Neutrophil (primary cell): ENCODE measurements around the gene IFITM10.
"Not testable (repeated sequence)": the region's sequence is repeated elsewhere in the genome, so short reads cannot be mapped to it uniquely, and the experiment has no call there.

Source experiments
- H3K27ac ChIP-seq: fragments of 200-600 bp; sonication (generic); 2 replicates; pipeline ENCODE4 v1.5.1; 2016; ENCODE audit warnings: mild to moderate bottlenecking, moderate library complexity
- H3K27me3 ChIP-seq: fragments of 200-600 bp; sonication (generic); 2 replicates; pipeline ENCODE4 v1.6.0; 2016; ENCODE audit warnings: mild to moderate bottlenecking
- H3K36me3 ChIP-seq: fragments of 200-600 bp; sonication (generic); 2 replicates; pipeline ENCODE4 v1.5.1; 2017
- H3K4me1 ChIP-seq, 2 experiments: fragments of 200-600 bp in 1 of 2; sonication (generic) in 1 of 2; 1 replicate in 1 of 2; 2 replicates in 1 of 2; pipeline versions ENCODE4 v1.5.1 to v1.6.1; 2013 to 2016; ENCODE audit warnings: low read depth in 1 of 2, low read length in 1 of 2, mild to moderate bottlenecking in 1 of 2, moderate library complexity in 1 of 2; ENCODE audit not compliant: control insufficient read depth in 1 of 2, insufficient read depth in 1 of 2
- H3K4me3 ChIP-seq, 2 experiments: fragments of 200-600 bp in 1 of 2; sonication (generic) in 1 of 2; 1 replicate in 1 of 2; 2 replicates in 1 of 2; pipeline ENCODE4 v1.5.1; 2013 to 2016; ENCODE audit warnings: low read depth in 1 of 2, low read length in 1 of 2, mild to moderate bottlenecking in 1 of 2, moderate library complexity in 1 of 2
- H3K9me3 ChIP-seq: fragments of 200-600 bp; sonication (generic); 2 replicates; pipeline ENCODE4 v1.5.1; 2016
- TF ChIP-seq, protein P1 (sequence below): fragments of 200-600 bp; sonication (generic); IDR thresholded peaks from 2 replicates; pipeline ENCODE4 v1.5.1; 2016; ENCODE audit warnings: antibody characterized with exemption

Gene IFITM10

GRCh38 chr11:1690167-1691025 lies 60.0 kb downstream of the IFITM10 start:
- H3K27ac ChIP-seq, result no peak overlapping the region
- no peaks in the 10 kb centered on the region for H3K36me3 ChIP-seq
- peaks cover 49% of the 10 kb centered on the region for H3K27me3 ChIP-seq
- H3K4me1 ChIP-seq, result peaks cover 12 to 15% of the 10 kb centered on the region in 2 experiments
- TF ChIP-seq, protein P1, sequence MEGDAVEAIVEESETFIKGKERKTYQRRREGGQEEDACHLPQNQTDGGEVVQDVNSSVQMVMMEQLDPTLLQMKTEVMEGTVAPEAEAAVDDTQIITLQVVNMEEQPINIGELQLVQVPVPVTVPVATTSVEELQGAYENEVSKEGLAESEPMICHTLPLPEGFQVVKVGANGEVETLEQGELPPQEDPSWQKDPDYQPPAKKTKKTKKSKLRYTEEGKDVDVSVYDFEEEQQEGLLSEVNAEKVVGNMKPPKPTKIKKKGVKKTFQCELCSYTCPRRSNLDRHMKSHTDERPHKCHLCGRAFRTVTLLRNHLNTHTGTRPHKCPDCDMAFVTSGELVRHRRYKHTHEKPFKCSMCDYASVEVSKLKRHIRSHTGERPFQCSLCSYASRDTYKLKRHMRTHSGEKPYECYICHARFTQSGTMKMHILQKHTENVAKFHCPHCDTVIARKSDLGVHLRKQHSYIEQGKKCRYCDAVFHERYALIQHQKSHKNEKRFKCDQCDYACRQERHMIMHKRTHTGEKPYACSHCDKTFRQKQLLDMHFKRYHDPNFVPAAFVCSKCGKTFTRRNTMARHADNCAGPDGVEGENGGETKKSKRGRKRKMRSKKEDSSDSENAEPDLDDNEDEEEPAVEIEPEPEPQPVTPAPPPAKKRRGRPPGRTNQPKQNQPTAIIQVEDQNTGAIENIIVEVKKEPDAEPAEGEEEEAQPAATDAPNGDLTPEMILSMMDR, result no peak
- no peak overlapping the region for H3K4me3 ChIP-seq
- H3K9me3 ChIP-seq, result no peaks in the 10 kb centered on the region

DNA sequence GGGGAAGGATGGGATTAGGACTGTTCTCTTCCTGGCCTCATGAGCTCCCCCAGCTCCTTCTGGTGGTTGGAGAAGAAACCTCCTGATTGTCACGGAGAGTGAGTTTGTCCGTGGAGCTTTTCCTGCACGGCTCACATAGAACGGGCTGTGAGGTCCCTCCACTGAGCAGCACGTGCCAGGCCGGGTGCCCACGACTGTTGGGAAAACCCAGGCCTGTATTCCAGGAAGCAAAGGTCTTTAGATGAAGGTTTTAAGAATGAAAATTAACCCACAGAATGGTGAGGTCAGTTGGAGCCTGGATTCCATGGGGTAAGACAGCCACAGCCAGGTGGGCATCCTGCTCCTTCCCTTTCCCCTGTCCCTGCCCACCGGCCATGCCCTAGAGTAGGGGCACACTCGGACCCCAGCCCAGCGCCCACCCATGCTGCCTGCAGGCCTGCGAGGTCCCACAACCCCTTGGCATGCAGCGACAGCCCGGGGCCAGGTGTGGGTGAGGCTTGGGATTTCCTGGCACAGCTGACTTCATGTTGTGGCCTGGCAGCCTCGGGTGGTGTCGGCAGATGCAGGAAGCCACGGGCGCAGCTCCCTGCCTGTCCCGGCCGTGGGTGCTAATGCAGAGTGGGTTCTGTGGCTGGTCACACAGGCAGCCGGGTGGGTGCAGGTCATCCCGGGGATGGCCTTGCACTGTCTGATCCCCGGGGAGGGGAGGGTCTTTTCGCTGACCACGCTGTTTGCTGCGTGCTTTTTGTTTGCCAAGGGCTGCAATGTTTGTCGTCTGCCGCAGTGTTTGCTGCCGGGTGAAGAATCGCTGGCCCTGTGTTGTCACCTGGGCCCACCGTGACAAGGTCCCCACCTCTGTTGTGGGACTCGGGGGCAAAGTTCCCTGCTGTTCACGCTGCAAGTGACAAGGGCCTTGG lies 60.9 kb downstream of the IFITM10 start:
- Histone ChIP-seq H3K4me1 (peaks cover 12 to 15% of the 10 kb centered on the region in 2 experiments), H3K27me3 (peaks cover 49% of the 10 kb centered on the region)
- not testable (repeated sequence) for H3K36me3 ChIP-seq, H3K27ac ChIP-seq, H3K4me3 ChIP-seq, H3K9me3 ChIP-seq

DNA sequence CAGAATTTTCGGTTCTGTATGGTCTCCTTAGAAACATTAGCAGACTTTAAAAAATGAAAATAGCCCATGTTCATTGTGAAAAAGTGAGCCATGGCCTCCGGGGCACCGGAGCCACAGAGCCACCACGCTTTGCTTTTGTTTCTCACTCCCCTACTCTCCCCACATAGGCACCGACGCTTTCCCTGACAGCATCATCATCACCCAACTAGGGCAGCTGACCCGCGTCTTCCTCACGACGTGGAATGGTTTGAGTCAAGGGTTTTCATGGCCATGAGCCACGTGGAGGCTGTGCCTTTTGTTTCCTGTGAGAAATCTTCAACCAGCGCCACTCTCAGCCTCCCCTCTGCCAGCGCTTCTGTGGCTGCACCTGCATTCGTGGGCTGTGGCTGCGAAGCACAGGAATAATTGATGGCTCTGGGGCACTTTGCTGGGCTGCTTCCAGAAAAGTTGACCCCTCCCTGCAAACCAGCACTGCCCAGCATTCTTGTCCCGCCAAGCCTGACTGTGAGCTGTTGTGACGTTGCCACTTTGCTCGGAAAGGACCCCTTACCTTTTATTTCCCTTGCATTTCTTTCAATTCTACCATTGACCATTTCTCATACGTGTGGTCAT lies 62.0 kb downstream of the IFITM10 start:
- H3K4me3 ChIP-seq, H3K4me1 ChIP-seq, H3K27ac ChIP-seq, H3K36me3 ChIP-seq, H3K9me3 ChIP-seq: not testable (repeated sequence)
- peaks cover 49% of the 10 kb centered on the region for H3K27me3 ChIP-seq

GRCh38 chr11:1686220-1686619 lies 64.2 kb downstream of the IFITM10 start:
- H3K4me1 ChIP-seq, H3K27ac ChIP-seq, H3K9me3 ChIP-seq, H3K4me3 ChIP-seq, H3K36me3 ChIP-seq: not testable (repeated sequence)
- peaks cover 48% of the 10 kb centered on the region for H3K27me3 ChIP-seq

DNA sequence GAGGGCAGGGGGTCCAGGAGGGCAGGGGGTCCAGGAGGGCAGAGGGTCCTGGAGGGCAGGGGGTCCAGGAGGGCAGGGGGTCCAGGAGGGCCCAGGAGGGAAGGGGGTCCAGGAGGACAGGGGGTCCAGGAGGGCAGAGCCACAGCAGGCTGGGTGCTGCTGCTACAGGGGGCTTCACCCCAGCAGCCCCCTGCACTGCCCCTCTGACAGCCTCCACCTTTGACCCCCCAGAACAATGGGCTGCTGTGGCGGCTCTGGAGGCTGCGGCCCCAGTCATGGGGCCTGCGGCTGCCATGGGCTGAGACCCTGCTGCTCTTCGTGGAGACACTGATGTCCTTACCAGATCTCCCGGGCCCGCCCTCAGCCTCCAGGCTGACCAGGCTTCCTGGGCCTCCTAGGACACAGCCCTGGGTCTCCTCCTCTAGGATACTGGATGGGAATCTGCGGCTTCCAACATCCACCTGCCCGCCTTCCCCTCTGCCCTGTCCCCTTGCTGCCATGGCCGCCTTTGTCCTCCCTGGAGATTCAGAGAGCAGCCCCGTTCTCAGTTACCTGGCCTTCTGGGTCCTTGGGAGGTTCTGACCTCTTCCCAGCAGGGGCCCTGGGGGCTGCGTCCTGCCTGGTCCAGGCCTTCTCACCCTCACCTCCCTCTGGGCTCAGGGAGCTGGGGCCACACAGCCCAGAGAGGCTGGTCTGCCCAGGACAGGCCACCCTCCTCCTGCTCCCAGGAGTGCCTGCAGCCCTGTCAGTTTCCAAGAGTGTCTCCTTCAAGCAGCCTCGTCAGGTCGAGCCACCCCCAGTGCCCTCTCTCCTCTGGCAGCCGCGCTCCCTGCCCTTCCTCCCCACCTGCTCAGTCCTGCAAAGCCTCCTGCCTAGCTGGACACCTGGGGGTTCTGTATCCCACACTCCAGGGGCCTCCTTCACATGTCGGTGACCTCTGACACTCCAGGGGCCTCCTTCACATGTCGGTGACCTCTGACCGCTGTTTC lies 65.2 kb downstream of the IFITM10 start:
- not testable (repeated sequence) for H3K36me3 ChIP-seq, H3K27ac ChIP-seq, H3K4me1 ChIP-seq, H3K9me3 ChIP-seq, H3K4me3 ChIP-seq
- peaks cover 45% of the 10 kb centered on the region for H3K27me3 ChIP-seq

GRCh38 chr11:1683904-1684572 lies 66.4 kb downstream of the IFITM10 start:
- H3K36me3 ChIP-seq, H3K27ac ChIP-seq, H3K4me3 ChIP-seq, H3K9me3 ChIP-seq, H3K4me1 ChIP-seq: not testable (repeated sequence)
- peaks cover 42% of the 10 kb centered on the region for H3K27me3 ChIP-seq

GRCh38 chr11:1683216-1683615 lies 67.2 kb downstream of the IFITM10 start:
- not testable (repeated sequence) for H3K9me3 ChIP-seq, H3K27ac ChIP-seq, H3K4me3 ChIP-seq, H3K36me3 ChIP-seq, H3K4me1 ChIP-seq
- H3K27me3 ChIP-seq, result peaks cover 39% of the 10 kb centered on the region
